ENCODE measurements around the gene HEATR5A.

The HEATR5A gene

DNA sequence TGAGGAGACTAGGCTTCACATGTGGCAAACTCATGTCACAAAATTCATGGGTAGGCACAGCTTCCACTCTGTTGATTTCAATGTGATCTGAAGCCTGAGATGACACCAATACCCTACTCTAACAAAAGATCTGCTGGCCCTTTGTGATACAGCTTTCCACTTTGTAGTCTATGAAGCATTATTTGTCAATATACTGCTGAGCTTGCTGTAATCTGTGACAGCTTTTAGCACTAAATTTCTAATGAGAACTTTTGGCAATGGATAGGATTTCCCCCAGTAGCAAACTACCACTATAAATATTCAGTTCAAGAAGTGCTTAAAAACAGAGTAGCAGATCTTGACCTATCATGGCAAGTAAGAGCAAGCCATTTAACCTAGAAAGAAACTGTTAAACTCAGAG lies 5.6 kb upstream of the HEATR5A start:
- DNase-seq: no peak

DNA sequence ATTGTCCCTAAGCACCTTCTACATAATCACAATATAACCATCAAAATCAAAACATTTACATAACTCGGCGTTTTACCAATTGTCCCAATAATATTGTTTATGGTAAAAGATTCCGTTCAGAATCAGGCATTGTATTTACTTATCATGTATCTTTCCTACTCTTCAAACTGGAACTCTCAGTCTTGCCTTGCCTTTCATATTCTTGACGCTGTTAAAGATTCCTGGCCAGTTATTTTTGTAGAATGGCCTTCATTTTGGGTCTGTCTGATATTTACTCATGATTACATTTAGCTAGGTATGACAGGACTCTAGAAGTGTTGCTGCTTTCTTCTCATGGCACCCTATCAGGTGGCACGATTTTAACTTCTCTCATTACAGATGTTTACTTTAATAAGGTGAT lies 850 bp upstream of the HEATR5A start:
- no peak for DNase-seq

DNA sequence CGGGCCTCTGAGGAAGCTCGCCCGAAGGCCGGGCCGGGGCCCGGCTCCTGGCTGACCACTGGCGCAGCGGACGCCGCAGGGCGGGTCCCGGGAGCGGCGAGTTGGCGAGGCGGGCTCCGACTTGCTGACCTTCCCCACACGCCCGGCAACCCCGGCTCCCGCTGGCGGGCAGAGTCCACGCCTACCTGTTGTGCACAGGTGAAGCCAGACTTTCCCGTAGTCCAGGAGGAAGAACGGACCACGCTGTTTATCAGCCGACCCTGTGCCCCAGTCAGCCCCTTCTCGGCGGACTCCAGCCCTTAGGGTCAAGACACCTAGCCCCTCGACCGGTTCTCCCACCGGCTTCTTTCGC lies 407 bp downstream of the HEATR5A start:
- DNase-seq: no peak

DNA sequence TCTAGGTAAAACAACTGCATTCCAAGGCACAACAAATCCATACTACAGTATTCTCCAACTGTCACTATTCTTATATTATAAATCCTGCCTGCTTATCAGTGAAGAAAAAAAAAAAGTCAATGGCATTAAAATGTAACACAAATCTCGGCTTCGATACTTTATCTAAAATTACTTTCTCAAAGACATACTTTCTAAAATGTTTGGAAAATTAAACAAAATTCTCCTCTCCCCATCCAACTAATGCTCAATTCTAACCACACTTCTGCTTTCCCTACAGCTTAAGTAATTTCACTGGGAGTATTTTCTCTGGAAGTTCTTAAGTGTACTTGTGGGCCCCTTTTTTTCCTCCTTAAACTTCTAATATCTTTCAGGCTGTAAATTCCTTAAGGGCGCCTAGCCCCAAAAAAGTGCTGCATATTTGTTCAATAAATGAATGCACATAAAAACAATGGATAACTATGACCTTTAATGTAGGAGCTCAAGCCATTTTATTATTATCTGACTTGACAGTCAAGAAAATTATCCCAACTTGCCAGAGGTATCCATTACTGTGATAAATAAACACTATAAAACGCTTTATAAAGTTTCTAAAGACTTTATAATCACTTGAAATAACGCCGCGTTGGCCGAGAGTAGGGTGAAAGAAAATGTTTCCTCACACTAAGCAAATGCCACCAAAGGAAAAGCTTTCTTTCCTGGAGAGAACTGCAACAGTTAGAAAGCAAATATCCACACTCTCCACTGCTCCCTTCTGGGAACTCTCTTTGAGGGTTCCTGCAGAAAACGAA lies 977 bp downstream of the HEATR5A start:
- no peak for DNase-seq

DNA sequence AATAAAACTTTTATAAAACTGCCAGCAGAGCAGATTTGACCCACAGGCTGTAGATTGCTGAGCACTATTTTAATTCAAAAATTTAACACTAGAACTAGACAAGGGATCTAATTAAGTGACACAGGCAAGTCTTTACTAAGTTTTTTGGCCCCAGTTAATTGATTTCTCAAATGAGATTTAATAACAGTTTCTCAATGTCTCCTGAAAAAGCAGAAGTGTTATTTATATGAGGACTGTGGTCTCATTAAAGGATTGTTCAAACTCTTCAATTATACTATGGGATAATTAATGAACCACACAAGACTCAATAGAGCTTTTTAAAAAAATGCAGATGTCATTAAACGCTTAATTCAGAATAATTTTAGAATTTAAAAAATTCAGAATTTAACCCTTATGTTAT lies 1.9 kb downstream of the HEATR5A start:
- DNase-seq: no peak

DNA sequence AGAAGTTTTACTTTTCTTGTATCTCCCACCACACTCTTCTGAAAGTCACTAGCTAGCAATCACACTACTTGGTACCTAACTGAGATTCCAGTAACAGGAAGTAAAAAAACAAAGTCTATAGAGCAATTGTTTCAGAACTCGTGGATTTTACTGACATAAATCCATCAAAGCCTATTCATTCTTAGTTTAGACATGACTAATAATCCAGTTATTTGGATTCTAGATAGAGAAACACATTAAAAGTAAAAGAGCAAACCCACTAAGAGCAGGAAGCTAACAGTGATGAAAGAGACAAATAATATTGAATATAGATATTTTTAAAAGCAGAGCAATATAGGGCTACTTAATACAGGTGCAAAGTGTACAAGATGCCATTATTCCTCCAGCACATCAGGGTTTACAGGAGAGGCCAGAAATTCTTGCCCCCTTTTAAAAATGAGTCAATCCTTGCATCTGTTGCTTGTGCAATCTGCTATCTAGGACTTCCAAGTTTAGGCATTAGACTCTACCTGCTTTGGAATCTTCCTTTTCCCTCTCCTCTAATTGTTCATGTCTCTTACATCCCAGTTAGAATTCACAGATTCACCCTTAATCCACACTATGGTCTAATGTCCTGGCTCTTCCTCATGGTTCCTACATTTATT lies 6.0 kb downstream of the HEATR5A start:
- no peak for DNase-seq

DNA sequence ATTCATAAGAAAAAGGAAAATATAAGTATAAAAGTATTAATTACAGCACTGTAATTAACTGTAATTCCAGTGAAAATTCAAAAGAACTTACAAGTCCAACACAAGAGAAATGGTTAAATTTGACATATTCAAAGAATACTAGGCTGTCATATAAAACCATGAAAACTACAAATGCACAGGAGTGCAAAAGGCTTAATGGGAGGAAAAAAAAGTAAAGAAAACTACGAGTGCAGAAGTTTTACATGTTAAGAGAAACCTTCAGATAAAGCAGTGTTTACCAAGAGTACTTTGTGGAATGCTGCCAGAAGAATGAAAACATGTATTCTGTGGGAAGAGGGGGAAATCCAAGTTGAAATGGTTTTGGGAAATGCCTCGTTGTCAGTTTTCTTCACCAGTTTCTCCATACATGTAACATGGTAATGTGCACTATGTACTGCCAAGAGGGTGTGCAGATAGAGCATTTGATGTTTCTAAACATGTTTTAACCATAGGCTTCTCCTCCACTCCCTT lies 9.1 kb downstream of the HEATR5A start:
- DNase-seq: no peak

DNA sequence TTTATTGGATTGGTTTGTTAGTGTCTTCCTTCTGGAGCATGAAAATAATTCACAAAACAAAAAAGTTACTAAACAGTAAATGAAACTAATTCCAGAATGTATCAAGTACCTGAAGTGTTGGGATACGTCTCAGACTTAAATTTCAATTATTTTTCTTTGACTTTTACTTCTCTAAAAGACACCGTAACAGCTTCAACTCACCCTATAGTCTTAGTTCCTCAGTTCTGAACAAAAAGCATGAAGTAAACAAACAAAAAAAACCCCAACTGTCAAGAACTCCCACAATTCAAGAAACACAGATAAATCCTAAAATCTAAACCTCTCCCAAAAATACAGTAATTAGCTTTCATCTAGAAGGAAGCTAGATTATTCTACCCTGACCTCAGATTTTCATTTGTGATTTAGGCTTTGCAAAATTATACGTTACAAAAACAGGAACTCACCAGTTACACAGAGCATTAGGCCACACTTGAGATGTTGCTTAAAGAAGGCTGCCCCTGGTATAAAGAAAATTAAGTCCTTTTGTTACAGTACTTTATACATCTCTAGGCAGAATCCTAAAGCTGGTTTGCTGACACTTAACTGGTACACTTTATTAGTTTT lies 10.2 kb downstream of the HEATR5A start:
- no peak for DNase-seq

DNA sequence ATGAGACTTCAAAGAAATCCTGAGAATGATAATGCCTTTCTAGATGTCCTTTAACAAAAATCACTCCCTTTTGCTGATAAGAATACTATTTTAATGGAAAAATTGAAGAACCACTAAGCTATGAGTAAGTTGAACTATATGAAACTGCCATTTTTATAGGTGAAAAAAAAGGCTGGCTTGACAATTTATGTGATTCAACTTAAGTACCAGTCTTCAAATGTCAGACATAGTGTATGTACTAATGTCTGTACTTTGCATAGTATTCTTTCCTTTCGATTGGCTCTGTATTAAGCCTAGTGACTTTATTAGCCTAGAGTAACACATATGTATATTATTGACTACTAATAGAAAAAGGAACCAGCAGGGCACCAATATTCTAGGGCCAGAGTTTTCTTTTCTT lies 11.9 kb downstream of the HEATR5A start:
- no peak for DNase-seq

DNA sequence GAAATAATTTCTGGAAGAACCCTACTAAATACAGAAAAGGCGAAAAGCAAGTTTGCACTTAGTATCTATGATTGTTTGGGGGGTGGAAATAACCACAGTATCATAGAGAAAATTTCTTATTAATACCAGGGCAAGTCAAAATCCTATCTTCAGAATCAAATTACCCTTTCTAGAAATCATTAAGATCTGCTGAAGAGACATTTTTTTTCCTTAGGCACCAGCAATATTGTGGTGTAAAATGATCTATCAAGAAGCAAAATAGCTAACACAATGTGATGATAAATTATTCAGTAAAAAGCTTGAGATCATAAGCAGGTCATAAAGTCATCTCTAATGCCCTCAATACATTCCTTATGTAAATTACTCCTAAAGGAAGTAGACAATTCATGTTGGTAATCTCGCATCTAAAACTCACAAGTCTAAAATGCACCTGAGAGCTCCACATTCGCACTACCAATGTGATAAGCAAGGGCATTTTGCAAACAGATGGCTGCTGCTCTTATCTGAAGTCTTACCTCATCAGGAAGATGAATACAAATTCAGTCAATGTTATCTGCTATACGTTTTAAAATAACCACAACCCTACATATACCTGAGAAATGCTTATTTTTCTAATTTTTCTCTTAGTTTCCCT lies 14.6 kb downstream of the HEATR5A start:
- no peak for DNase-seq

DNA sequence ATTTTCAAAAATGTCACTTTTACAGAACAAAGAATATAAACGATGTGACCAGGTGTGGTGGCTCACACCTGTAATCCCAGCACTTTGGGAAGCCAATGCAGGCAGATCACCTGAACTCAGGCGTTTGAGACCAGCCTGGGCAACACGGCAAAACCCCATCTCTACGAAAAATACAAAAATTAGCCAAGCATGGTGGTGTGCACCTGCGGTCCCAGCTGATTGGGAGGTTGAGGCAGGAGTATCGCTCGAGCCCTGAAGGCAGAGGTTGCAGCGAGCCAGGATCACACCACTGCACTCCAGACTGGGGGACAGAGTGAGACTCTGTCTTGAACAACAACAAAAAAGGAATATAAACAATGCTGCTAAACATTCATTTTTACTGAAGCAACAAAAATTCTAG lies 15.2 kb downstream of the HEATR5A start:
- DNase-seq: no peak

DNA sequence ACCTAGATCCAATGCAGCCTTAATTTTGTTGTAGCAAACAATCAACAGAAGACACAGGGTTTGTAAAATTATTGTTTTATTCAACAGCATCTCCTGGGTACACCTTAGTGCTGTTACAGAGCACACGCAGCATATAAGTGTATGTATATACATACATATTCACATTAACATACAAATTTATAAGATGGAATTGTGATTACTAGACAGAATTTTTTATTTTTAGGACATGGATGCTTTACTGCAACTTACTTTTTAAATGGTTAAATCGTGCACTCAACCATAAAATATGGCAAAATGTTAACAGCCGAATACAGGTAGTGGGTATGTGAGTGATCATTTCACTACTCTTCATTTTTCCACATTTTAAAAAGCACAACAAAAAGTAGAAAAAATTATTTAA lies 16.6 kb downstream of the HEATR5A start:
- DNase-seq: no peak

DNA sequence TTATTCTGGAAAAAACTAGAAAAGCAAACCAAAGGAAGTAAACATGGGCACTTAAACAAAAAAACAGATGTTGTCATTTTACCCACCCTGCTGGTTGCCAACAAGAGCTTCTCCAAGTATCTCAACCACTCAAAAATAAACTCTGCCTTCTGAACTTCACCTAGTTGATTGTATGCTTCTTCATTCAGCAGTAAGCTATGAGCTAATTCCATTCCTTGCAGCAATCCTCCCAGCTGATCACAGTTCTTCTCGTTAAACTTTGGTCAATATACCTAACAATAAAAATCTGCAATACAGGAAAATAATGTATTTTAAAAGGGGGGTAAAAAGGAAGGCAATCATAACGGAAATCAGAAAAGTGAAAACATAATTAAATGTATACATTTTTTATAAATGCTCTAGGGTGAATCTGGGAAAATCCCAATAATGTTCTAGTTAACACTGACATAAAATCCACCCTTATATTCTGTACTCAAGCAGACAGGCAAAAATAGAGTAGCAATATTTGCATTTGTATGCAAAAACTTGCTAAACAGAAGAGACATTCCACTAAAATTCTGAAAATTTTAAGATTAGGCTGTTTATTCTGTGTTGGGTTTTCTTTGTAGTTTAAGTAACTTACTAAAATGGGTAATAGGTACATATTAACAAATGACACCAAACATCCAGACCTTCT lies 17.4 kb downstream of the HEATR5A start:
- DNase-seq: no peak

DNA sequence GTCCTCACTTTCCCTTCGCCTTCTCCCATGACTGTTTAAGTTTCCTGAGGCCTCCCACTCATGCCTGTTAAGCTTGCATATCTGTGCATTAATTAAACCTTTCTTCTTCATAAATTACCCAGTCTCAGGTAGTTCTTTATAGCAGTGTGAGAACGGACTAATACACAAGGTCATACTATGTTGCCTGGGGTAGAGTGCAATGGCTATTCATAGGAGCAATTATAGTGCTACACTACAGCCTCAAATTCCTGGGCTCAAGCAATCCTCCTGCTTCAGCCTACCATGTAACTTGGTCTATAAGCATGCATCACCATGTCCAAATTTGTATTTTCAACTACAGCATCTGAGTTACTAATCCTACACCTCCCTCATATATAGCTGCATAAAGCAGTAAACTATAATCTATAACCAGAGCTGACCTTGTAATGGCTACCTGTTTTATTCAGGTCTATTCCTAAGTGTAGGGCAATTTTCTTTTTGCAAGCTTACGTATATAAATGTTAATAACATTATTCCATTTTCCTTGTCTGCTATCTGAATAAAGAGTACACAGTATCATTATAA lies 18.9 kb downstream of the HEATR5A start:
- DNase-seq: no peak

DNA sequence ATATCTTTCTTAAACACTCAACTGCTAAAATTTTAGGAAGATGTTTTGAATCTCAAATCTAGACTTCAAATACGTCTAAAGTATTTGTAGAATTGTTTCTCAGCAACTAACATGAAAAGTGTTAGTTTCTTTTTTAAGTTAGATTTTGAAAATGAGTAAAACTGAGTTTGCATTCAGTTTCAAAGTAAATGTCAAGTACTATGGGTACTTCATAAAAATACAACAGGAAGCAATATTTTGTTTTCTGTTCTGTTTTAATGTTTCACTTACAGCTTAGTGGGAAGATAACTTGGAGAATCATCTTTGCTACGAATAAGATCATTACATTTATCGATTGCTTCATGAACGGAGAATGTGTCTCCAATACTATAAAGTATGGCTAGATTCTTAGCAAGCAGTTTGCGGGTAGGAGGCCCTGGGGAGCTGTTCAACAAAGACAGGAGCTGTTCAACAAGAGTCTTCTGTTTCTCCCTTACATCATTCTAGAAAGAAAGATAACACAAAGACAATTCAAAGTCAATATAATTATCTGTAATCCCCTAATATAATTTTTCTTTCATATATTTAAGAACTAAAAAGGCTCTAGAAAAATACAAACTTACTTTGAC lies 20.2 kb downstream of the HEATR5A start:
- no peak for DNase-seq

DNA sequence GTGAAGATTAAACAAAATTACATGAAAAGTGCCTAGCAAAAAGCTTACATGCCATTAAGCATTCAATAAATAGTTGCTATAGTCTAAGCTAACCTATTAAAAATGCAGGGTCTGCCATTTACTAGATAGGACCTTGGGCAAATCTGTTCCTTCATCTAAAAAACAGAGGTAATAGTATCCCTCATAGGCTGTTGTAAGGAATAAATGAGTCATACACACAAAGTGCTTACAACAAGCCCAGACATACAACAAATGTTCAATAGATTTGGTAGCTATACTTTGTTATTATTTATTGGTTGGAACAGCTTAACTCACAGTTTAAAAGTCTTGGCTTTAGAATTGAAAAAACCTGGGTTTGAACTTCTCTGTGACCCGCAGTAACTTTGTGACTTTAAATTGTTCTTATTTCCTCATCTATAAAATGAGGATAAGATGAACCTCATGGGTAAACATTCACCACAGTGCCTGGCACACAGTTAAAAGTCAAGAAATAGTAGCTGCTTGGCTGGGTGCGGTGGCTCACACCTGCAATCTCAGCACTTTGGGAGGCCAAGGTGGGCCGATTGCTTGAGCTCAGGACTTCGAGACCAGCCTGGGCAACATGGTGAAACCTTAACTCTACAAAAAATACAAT lies 24.7 kb downstream of the HEATR5A start:
- no peak for DNase-seq

DNA sequence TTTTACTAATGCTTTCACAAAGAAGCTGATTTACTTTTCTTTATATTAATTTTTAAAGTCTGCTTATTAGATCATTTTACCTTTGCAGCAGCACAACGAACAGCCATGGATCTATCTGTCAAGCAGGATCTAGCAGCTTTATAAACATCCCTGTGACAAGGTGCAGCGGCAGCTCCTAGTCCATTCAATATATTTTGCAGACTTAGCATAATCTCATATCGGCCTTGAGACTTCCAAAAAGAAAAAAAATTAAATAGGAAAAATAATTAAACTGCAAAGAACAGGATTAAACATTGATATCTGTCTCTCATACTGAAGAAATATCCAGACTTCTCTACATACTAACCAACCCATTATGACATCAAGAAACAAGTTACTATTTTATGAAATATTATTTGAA lies 25.2 kb downstream of the HEATR5A start:
- DNase-seq: no peak

DNA sequence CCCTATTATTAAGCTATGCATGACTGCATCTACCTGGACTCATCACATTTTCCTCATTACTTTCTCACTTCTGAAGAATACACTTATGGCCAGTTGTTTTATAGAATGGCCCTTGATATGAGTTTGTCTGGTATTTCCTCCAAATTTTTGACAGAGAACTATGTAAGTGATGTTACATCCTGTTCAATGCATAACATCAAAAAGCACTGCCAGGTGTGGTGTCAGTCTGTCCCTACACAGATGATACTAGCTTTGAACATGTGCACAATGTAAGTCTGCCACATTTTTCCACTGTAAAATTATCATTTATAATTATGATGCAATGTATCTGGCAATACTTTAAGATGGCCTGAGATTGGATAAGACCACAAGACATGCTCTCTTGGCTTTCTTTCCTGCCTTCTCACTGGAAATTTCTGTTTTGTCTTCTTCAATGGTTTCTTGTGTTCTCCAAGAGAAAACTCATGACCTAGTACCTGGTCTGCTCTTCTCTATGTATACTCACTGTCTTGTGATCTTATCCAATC lies 28.3 kb downstream of the HEATR5A start:
- DNase-seq: no peak

DNA sequence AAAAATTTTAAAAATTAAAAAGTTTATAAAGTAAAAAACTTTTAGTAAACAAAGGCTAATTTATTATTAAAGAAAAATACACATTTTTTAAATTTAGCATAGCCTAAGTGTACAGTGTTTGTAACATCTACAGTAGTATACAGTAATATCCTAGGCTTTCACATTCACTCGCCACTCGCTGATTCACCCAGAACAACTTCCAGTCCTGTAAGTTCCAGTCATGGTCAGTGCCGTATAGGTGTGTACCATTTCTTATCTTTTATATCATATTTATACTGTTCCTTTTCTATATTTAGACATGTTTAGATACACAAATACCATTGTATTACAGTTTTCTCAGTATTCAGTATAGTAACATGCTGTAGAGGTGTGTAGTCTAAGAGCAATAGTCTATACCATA lies 28.9 kb downstream of the HEATR5A start:
- no peak for DNase-seq

DNA sequence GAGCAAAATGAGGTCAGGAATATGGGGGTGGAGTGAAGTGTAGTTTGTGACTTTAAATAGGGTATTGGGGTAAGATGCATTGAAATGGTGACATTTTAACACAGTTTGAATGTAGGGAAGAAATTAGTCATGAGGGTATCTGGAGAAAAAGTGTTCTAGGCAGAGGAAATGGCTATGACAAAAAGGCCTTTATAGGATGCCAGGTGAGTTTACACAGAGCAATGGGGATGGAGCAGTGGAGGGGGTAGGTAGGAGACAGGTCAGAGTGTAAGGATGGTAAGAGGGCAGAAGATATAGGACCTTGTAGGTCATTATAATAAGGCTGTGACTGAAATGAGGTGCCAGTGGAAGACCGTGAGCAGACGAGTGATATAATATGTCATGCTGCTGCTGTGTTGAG lies 30.4 kb downstream of the HEATR5A start:
- DNase-seq: no peak

DNA sequence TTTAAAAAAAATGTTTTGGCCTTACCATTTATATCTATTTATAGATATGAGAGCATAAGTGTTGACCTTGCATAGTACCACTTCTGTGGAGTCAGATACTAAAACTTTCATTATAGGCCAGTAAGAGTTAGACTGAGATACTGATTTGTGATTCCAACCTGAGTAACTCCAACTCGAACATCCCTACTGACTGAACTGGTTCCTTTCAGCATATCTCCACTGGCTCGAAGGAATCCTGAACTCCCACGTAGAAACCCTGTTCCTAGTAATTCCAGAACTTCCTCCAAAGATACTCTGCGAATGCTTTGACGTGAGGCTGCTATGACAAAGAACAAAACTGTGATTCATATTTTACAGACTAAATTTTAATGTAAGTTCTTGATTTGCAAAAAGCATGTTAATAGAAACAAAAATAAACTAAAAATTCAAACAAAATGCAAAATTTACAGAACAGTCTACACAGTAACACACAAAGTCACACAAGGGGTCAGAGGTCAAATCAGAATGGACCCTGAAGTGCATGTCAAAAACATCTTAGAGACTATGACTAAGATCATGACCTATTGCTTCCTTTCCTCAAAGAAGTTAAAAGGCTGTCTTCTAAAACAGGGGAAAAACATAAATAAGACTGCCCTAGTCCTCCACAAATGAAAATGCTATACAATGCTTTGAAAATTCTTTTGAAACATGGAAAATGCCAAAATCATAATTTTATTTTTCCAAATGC lies 31.5 kb downstream of the HEATR5A start:
- no peak for DNase-seq
